SU-DHL-6 (cell line): Measurements from ENCODE around the gene PTGER4.

Source experiments
- H2AFZ ChIP-seq: fragments of 200-600 bp; sonication (generic); 2 replicates; pipeline ENCODE4 v1.6.1; 2014; ENCODE audit warnings: low read depth, mild to moderate bottlenecking, moderate library complexity, mixed read lengths, antibody characterized with exemption, low read length; ENCODE audit not compliant: severe bottlenecking
- H3F3A ChIP-seq: fragments of 200-600 bp; shearing (Covaris generic); 2 replicates; pipeline ENCODE4 v1.6.0; 2016; ENCODE audit warnings: antibody characterized with exemption, mild to moderate bottlenecking; ENCODE audit not compliant: insufficient read depth
- H3K27ac ChIP-seq: fragments of 200-600 bp; sonication (generic); 2 replicates; pipeline ENCODE4 v1.5.1; 2016; ENCODE audit warnings: low read depth, mild to moderate bottlenecking, low read length, moderate library complexity, mixed read lengths
- H3K27me3 ChIP-seq: fragments of 200-600 bp; sonication (generic), shearing (Covaris generic); 2 replicates; pipeline ENCODE4 v1.6.0; 2014; ENCODE audit warnings: mild to moderate bottlenecking, low read length
- H3K36me3 ChIP-seq: fragments of 200-600 bp; sonication (generic); 2 replicates; pipeline ENCODE4 v1.6.1; 2014; ENCODE audit warnings: mild to moderate bottlenecking, low read length, mixed read lengths
- H3K4me2 ChIP-seq: fragments of 300-600, 200-600 bp; shearing (Covaris generic), sonication (generic); 2 replicates; pipeline ENCODE4 v1.6.0; 2014; ENCODE audit warnings: low read length, low read depth, mild to moderate bottlenecking; ENCODE audit not compliant: poor library complexity, severe bottlenecking
- H3K4me3 ChIP-seq: fragments of 200-600 bp; sonication (generic); 2 replicates; pipeline ENCODE4 v1.5.1; 2014; ENCODE audit warnings: antibody characterized with exemption, low read length, mild to moderate bottlenecking, mixed read lengths; ENCODE audit not compliant: insufficient read depth, poor library complexity, severe bottlenecking
- H3K79me2 ChIP-seq: fragments of 200-600 bp; sonication (generic); 2 replicates; pipeline ENCODE4 v1.6.1; 2014; ENCODE audit warnings: mild to moderate bottlenecking, low read length, moderate library complexity; ENCODE audit not compliant: insufficient read depth
- H3K9ac ChIP-seq: fragments of 200-600 bp; sonication (generic); 2 replicates; pipeline ENCODE4 v1.7.0; 2014; ENCODE audit warnings: mild to moderate bottlenecking, low read length
- H3K9me2 ChIP-seq: fragments of 200-600 bp; sonication (generic); replicated peaks from 2 replicates; pipeline ENCODE4 v1.6.1; 2014; ENCODE audit warnings: low read length; ENCODE audit not compliant: insufficient read depth
- H3K9me3 ChIP-seq: fragments of 200-600 bp; sonication (generic); 2 replicates; pipeline ENCODE4 v1.6.1; 2014; ENCODE audit warnings: low read length, mixed read lengths; ENCODE audit not compliant: insufficient read depth
- H4K20me1 ChIP-seq: fragments of 200-600 bp; sonication (generic); 2 replicates; pipeline ENCODE4 v1.6.1; 2014; ENCODE audit warnings: low read depth, mild to moderate bottlenecking, antibody characterized with exemption, low read length, moderate library complexity, mixed read lengths
- EZH2phosphoT487 ChIP-seq: fragments of 200-600 bp; sonication (generic), shearing (Covaris generic); conservative IDR thresholded peaks from 2 replicates; pipeline ENCODE4 v1.6.1; 2018; ENCODE audit warnings: mild to moderate bottlenecking, antibody characterized with exemption, low read length, moderate library complexity, mixed read lengths
- TF ChIP-seq, protein P1 (sequence below): fragments of 200-600 bp; sonication (generic); IDR thresholded peaks from one replicate; pipeline ENCODE4 v1.5.1; 2017; ENCODE audit warnings: antibody characterized with exemption, mild to moderate bottlenecking, low read length, moderate library complexity; ENCODE audit not compliant: insufficient read depth, poor library complexity, severe bottlenecking

Gene PTGER4

DNA sequence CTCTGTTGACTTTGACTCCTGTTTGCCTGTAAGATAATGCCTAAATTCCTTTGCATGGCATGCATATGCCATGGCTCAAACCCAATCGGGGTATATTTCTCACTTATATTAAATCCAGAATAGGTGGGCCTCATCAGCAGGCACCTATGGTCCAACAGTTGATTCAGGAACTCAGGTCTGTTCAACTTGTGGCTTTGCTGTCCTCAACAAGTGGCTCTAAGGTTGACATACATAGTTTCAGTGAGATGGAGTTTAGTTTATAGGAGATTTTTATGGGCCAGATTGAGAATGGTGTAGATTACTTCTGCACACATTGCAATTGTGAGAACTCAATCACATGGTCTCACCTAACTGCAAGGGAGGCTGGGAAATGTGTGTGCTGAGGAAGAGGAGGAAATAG is 31.6 kb upstream of the PTGER4 start:
- TF ChIP-seq EZH2phosphoT487: no peak
- TF ChIP-seq, protein P1, sequence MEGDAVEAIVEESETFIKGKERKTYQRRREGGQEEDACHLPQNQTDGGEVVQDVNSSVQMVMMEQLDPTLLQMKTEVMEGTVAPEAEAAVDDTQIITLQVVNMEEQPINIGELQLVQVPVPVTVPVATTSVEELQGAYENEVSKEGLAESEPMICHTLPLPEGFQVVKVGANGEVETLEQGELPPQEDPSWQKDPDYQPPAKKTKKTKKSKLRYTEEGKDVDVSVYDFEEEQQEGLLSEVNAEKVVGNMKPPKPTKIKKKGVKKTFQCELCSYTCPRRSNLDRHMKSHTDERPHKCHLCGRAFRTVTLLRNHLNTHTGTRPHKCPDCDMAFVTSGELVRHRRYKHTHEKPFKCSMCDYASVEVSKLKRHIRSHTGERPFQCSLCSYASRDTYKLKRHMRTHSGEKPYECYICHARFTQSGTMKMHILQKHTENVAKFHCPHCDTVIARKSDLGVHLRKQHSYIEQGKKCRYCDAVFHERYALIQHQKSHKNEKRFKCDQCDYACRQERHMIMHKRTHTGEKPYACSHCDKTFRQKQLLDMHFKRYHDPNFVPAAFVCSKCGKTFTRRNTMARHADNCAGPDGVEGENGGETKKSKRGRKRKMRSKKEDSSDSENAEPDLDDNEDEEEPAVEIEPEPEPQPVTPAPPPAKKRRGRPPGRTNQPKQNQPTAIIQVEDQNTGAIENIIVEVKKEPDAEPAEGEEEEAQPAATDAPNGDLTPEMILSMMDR: no peak
- Histone ChIP-seq H3K36me3 (no peaks in the 10 kb centered on the region), H3K9me2 (no peaks in the 10 kb centered on the region), H3K27me3 (no peaks in the 10 kb centered on the region), H3K79me2 (no peaks in the 10 kb centered on the region), H2AFZ (no peak overlapping the region), H3K9ac (no peak overlapping the region), H3F3A (no peaks in the 10 kb centered on the region), H3K9me3 (no peaks in the 10 kb centered on the region), H4K20me1 (no peaks in the 10 kb centered on the region), H3K4me2 (no peak overlapping the region), H3K27ac (no peak overlapping the region), H3K4me3 (no peak overlapping the region)

DNA sequence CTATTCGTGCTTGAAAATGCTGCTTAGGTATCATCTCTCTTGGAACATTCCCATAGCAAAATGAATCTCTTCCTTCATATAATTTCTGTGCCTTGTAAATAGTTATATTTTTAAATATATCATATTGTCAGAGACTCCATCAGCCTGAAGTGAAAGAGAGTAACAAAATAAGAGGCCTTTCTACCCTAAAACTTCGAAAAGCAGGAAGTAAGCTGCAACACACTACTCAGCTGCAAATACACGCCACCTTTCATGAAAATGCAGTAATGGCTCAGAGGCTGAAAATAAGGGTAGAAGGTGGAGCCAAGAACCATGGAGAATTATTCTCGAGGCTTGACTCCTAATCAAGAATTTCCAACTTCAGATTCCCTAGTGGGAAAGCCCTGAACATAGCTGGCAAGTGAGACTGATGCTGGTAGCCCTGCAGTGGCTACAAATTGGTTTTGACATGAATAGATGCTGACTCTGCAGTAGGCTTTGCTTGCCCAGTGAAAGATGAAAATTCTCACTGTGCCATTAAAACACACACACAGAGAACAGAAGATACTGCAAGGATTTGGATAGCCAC is 30.2 kb upstream of the PTGER4 start:
- Histone ChIP-seq H3K27ac (no peak overlapping the region), H3K36me3 (no peaks in the 10 kb centered on the region), H3K9ac (no peak overlapping the region), H4K20me1 (no peaks in the 10 kb centered on the region), H3K9me2 (no peaks in the 10 kb centered on the region), H3K27me3 (no peaks in the 10 kb centered on the region), H3F3A (no peaks in the 10 kb centered on the region), H3K9me3 (no peaks in the 10 kb centered on the region), H2AFZ (peak overlapping the region; percentile 77), H3K79me2 (no peaks in the 10 kb centered on the region), H3K4me3 (no peak overlapping the region), H3K4me2 (no peak overlapping the region)
- no peak for TF ChIP-seq EZH2phosphoT487
- TF ChIP-seq, protein P1: no peak

DNA sequence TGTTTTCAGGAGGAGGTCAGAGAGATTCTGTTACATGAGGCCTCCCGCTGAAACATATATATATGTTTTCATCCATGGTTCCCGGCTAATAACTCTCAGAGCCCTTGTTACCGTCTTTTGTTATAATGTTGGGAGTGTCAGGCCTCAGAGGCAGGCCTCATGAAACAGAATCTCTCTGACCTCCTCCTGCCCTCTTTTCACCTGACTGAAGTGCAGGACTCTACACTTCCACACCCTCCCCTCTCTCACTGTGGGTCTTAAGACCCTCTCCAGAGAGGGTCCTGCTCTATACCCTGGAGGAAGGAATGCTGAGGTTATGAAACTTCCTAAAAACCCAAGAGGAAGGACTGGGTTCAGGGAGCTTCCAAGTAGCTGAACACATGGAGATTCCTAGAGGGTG is 28.5 kb upstream of the PTGER4 start:
- Histone ChIP-seq H4K20me1 (no peaks in the 10 kb centered on the region), H2AFZ (no peak overlapping the region), H3K9me3 (no peaks in the 10 kb centered on the region), H3K27ac (no peak overlapping the region), H3K4me2 (no peak overlapping the region), H3K79me2 (no peaks in the 10 kb centered on the region), H3K36me3 (no peaks in the 10 kb centered on the region), H3K4me3 (no peak overlapping the region), H3K27me3 (no peaks in the 10 kb centered on the region), H3F3A (no peaks in the 10 kb centered on the region), H3K9ac (no peak overlapping the region), H3K9me2 (no peaks in the 10 kb centered on the region)
- no peak for TF ChIP-seq EZH2phosphoT487
- TF ChIP-seq, protein P1: no peak
